Measurements from ENCODE around the gene FRMD8.

DNA sequence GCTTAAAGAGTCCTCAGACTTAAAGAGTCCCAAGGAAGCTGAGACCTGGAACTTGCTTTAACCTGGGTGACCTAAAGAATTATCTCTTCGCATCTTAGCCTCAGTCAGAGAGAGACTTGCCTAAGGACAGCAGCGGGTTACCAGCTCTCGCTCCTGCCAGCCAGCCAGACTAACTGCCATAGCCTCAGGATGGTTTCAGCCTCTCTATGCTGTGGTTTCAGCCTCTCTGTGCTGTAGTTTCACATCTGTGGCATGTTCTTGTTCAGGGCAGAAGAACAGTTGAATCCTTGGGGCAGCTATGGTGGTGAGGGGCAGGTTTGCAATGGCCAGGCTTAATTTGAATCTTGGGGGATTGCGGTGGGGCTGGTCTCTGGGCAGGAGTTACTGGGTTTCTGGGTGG is 2.3 kb downstream of the FRMD8 start:
- no peak for TF ChIP-seq POLR2A (IDR thresholded peaks at IDR 0.05)
- TF ChIP-seq, protein P1, sequence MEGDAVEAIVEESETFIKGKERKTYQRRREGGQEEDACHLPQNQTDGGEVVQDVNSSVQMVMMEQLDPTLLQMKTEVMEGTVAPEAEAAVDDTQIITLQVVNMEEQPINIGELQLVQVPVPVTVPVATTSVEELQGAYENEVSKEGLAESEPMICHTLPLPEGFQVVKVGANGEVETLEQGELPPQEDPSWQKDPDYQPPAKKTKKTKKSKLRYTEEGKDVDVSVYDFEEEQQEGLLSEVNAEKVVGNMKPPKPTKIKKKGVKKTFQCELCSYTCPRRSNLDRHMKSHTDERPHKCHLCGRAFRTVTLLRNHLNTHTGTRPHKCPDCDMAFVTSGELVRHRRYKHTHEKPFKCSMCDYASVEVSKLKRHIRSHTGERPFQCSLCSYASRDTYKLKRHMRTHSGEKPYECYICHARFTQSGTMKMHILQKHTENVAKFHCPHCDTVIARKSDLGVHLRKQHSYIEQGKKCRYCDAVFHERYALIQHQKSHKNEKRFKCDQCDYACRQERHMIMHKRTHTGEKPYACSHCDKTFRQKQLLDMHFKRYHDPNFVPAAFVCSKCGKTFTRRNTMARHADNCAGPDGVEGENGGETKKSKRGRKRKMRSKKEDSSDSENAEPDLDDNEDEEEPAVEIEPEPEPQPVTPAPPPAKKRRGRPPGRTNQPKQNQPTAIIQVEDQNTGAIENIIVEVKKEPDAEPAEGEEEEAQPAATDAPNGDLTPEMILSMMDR (IDR thresholded peaks at IDR 0.05 in 4 of 5, conservative IDR thresholded peaks at IDR 0.05 in 1 of 5): no peak

All from gastrocnemius medialis (tissue), 4 donors.